Measurements from ENCODE around the gene SEZ6.

DNA sequence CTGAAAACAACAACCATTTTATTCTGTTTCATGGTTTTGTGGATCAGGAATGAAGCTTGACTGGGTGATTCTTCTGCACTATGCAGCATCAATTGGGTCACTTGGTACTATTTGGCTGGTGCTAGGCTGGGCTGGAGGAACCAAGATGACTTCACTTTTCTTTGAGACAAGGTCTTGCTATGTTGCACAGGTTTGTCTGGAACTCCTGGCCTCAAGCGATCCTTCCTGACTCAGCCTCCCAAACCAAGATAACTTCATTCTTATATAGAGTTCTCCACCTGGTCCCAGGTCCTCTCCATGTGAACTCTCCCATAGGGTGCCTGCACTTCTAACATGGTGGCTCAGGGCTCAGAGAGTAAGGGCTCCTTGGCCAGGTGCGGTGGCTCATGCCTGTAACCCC lies 35.3 kb upstream of the SEZ6 start:
- TF ChIP-seq POLR2A (IDR thresholded peaks at IDR 0.05), result no peak
- TF ChIP-seq, protein P1, sequence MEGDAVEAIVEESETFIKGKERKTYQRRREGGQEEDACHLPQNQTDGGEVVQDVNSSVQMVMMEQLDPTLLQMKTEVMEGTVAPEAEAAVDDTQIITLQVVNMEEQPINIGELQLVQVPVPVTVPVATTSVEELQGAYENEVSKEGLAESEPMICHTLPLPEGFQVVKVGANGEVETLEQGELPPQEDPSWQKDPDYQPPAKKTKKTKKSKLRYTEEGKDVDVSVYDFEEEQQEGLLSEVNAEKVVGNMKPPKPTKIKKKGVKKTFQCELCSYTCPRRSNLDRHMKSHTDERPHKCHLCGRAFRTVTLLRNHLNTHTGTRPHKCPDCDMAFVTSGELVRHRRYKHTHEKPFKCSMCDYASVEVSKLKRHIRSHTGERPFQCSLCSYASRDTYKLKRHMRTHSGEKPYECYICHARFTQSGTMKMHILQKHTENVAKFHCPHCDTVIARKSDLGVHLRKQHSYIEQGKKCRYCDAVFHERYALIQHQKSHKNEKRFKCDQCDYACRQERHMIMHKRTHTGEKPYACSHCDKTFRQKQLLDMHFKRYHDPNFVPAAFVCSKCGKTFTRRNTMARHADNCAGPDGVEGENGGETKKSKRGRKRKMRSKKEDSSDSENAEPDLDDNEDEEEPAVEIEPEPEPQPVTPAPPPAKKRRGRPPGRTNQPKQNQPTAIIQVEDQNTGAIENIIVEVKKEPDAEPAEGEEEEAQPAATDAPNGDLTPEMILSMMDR (IDR thresholded peaks at IDR 0.05), result no peak
